Large intestine (tissue), 12 donors: ENCODE data around the gene MON1A. TPM values are rescaled to one million over a fixed set of nuclear protein-coding genes. Genes with fewer than 3 reads are reported as not detected.
A peak's percentile ranks its signal among the peaks of the same experiment; 100 is the strongest.

Experiments used
- DNase-seq, 2 donors: peaks; one replicate each; pipeline versions ENCODE4 v3.0.0 to v3.0.0-alpha.2; 2013
- H3K27ac ChIP-seq: one replicate; pipeline ENCODE4 v1.5.1; 2013; ENCODE audit warnings: low read length
- H3K27me3 ChIP-seq: 2 replicates; pipeline ENCODE4 v1.6.1; 2013; ENCODE audit warnings: low read length; ENCODE audit not compliant: control insufficient read depth, insufficient read depth
- H3K36me3 ChIP-seq: 2 replicates; pipeline ENCODE4 v1.6.1; 2013; ENCODE audit warnings: low read length; ENCODE audit not compliant: control insufficient read depth, insufficient read depth
- H3K4me1 ChIP-seq: one replicate; pipeline ENCODE4 v1.6.1; 2013; ENCODE audit warnings: low read length; ENCODE audit not compliant: control insufficient read depth, insufficient read depth
- H3K4me3 ChIP-seq: one replicate; pipeline ENCODE4 v1.5.1; 2013; ENCODE audit warnings: low read length
- H3K9me3 ChIP-seq: one replicate; pipeline ENCODE4 v1.6.1; 2013; ENCODE audit warnings: mild to moderate bottlenecking, low read depth, low read length, moderate library complexity; ENCODE audit not compliant: control insufficient read depth
- WGBS: methylation state at CpG from one replicate; pipeline ENCODE4 v1.1.5; 2013; ENCODE audit warnings: low lambda C conversion rate; ENCODE audit not compliant: insufficient coverage; 5-methylcytosine and 5-hydroxymethylcytosine counted together
- long read RNA-seq, 11 donors: transcript quantifications; one replicate each; lab custom pipeline, GENCODE V29; 2026
- polyA plus RNA-seq: library from polyadenylated mRNA; unstranded; fragments of 120-200 nt; gene quantifications from one replicate; pipeline ENCODE4 v1.2.1, GENCODE V29; 2013

The MON1A gene, protein sequence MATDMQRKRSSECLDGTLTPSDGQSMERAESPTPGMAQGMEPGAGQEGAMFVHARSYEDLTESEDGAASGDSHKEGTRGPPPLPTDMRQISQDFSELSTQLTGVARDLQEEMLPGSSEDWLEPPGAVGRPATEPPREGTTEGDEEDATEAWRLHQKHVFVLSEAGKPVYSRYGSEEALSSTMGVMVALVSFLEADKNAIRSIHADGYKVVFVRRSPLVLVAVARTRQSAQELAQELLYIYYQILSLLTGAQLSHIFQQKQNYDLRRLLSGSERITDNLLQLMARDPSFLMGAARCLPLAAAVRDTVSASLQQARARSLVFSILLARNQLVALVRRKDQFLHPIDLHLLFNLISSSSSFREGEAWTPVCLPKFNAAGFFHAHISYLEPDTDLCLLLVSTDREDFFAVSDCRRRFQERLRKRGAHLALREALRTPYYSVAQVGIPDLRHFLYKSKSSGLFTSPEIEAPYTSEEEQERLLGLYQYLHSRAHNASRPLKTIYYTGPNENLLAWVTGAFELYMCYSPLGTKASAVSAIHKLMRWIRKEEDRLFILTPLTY
- 19.5 TPM for polyA plus RNA-seq
- long read RNA-seq, donor 1, partial matches to known transcripts = 0 of 4 reads
- long read RNA-seq, donor 1, other reads (novel, unspliced or antisense) = 0 of 4 reads
- long read RNA-seq, donor 2, partial matches to known transcripts = 6 of 12 reads
- long read RNA-seq, donor 2, other reads (novel, unspliced or antisense) = 0 of 12 reads
- long read RNA-seq, donor 3 = 0 reads
- long read RNA-seq, donor 4, partial matches to known transcripts = 0 of 2 reads
- long read RNA-seq, donor 4, other reads (novel, unspliced or antisense) = 0 of 2 reads
- long read RNA-seq, donor 5, partial matches to known transcripts = 0 of 2 reads
- long read RNA-seq, donor 5, other reads (novel, unspliced or antisense) = 0 of 2 reads
- long read RNA-seq, donor 6, transcript MON1A-201 (6 exons, 2,370 nt) = major isoform, 6 of 7 reads
- long read RNA-seq, donor 6, partial matches to known transcripts = 0 of 7 reads
- long read RNA-seq, donor 6, other reads (novel, unspliced or antisense) = 0 of 7 reads
- long read RNA-seq, donor 7, partial matches to known transcripts = 0 of 1 reads
- long read RNA-seq, donor 7, other reads (novel, unspliced or antisense) = 0 of 1 reads
- long read RNA-seq, donor 8, transcript MON1A-201 (6 exons, 2,370 nt) = major isoform, 9 of 10 reads
- long read RNA-seq, donor 8, partial matches to known transcripts = 0 of 10 reads
- long read RNA-seq, donor 8, other reads (novel, unspliced or antisense) = 0 of 10 reads
- long read RNA-seq, donor 9, partial matches to known transcripts = 0 of 4 reads
- long read RNA-seq, donor 9, other reads (novel, unspliced or antisense) = 0 of 4 reads
- long read RNA-seq, donor 10, partial matches to known transcripts = 0 of 2 reads
- long read RNA-seq, donor 10, other reads (novel, unspliced or antisense) = 0 of 2 reads
- long read RNA-seq, donor 11, transcript MON1A-201 (6 exons, 2,370 nt) = major isoform, 5 of 5 reads
- long read RNA-seq, donor 11, partial matches to known transcripts = 0 of 5 reads
- long read RNA-seq, donor 11, other reads (novel, unspliced or antisense) = 0 of 5 reads

DNA sequence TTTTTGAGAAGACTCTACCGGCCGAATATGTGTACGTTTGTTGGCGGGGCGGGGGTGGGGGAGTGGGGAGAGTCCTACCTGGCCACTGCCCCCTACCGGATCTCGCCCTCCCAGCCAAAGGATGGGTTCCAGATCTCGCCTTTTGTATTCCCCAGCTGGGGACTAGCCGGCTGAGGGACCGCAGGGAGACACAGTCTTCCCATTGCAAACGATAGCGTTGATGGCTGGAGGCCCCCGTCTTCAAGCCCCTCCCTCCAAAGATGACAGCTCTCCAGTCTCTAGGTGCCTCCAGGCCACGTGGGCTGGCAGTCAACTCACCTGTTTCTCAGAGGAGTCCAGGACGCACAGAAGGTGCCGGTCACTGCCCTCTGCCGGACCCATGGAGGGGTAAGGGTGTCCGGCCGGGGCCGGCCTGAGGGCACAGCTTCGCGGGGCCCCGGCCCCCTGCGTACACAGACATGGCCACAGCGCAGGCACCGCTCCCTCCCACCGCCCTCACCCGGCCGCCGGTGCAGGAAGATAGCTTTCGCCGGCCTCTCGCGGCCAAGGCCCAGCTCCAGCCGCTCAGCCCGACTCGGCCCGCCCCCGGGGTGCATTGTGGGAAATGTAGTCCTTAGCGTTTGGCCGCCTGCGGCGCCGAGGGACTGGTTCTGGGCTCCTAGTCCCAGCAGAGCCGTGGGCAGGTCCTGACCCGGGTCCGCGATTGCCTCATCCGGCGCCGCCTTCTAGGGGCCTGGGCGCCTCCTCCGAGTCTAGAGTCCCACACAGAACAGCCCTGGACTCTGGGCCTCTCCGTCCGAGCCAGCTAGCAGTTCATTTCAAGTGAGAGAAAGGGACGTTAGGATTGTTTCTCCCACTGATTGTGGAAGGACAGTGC, at the start of gene MON1A:
TSS of gene MON1A (minus strand) at position 521 of the 877 bp plus-strand sequence. CDS start 16,465 bp downstream, outside the sequence.
- peak; percentile 96 to 98 for DNase-seq
- H3K27me3 ChIP-seq = no peaks in the 10 kb centered on the region
- no CpG with 5 or more reads among the region's 56 CpGs for WGBS
- peaks cover 50% of the 10 kb centered on the region for H3K4me1 ChIP-seq
- peak within 1 kb of the TSS; percentile 83 for H3K27ac ChIP-seq
- no peaks in the 10 kb centered on the region for H3K9me3 ChIP-seq
- peaks cover 2% of the 10 kb centered on the region for H3K36me3 ChIP-seq
- peak within 1 kb of the TSS; percentile 87 for H3K4me3 ChIP-seq

DNA sequence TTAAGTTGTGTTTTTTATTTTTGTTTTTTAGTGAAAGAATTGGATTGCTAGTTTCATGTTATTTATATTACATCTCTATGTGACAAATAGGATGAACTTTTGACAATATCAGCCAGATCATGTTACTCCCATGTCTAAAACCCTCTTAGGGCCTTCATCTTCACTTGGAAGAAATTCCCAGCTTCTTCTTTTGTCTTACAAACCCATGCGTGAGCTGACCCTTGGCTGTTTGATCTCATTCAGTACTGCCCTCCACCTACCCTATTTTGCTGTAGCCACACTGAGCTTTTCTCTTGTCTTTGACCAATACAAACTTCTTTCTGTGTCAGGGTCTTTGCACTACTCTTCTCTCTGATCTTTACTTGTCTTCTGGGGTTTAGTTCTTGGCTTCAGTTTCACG, 47.3 kb upstream of the MON1A start:
- 100% methylated on average over 2 of the region's 2 CpGs for whole genome bisulfite sequencing
- H3K4me1 ChIP-seq = no peaks in the 10 kb centered on the region
- peaks cover 35% of the 10 kb centered on the region for H3K36me3 ChIP-seq

DNA sequence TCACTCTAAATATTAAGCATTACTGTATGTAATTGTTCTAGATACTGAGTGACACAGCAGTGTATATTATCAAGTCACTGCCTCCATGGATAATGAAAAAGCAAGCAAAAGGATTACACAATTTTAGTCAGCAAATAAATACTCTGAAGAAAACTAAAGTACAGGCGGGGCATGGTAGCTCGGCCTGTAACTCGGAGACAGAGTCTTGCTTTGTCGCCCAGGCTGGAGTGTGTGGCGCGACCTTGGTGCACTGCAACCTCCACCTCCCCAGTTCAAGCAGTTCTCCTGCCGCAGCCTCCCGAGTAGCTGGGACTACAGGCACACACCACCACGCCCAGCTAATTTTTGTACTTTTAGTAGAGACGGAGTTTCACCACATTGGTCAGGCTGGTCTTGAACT, 43.0 kb upstream of the MON1A start:
- no peak for DNase-seq
- no peaks in the 10 kb centered on the region for H3K27me3 ChIP-seq

More for the DNA sequence above, 47.3 kb upstream of the MON1A start:
- no peak for DNase-seq
- H3K9me3 ChIP-seq = no peaks in the 10 kb centered on the region
- no peak overlapping the region for H3K27ac ChIP-seq
- no peak overlapping the region for H3K4me3 ChIP-seq
- no peaks in the 10 kb centered on the region for H3K27me3 ChIP-seq

DNA sequence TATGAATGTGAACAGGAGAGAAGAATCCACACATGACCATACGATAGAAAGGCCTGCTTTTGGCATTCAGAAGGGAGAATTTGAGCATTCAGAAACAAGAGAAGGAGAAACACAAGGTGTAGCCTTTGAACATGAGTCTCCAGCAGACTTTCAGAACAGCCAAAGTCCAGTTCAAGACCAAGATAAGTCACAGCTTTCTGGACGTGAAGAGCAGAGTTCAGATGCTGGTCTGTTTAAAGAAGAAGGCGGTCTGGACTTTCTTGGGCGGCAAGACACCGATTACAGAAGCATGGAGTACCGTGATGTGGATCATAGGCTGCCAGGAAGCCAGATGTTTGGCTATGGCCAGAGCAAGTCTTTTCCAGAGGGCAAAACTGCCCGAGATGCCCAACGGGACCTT, 38.7 kb upstream of the MON1A start:
- H3K4me3 ChIP-seq = no peak overlapping the region
- no peaks in the 10 kb centered on the region for H3K9me3 ChIP-seq
- H3K4me1 ChIP-seq = peaks cover 4% of the 10 kb centered on the region
- H3K36me3 ChIP-seq = peaks cover 26% of the 10 kb centered on the region
- peak overlapping the region; percentile 47 for H3K27ac ChIP-seq
- no CpG with 5 or more reads among the region's 8 CpGs for WGBS
- no peaks in the 10 kb centered on the region for H3K27me3 ChIP-seq
- DNase-seq = peak; percentile 45 to 60

More for the DNA sequence above, 43.0 kb upstream of the MON1A start:
- no CpG with 5 or more reads among the region's 10 CpGs for WGBS
- Histone ChIP-seq H3K27ac (no peak overlapping the region), H3K4me1 (peaks cover 4% of the 10 kb centered on the region), H3K4me3 (no peak overlapping the region), H3K9me3 (no peaks in the 10 kb centered on the region), H3K36me3 (peaks cover 24% of the 10 kb centered on the region)

DNA sequence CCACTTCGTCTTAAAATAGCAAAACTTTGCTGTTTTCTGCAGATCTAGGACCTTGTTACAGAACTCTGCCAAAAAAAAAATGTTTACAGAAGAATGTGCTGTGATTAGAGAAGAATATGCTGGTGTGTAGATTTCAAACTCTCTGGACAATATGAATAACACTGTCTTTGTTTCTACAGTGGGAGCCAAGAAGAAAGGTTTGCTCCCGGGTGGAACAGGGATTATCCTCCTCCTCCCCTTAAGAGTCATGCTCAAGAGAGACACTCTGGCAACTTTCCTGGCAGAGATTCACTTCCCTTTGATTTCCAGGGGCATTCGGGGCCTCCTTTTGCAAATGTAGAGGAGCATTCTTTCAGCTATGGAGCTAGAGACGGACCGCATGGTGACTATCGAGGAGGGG, 37.7 kb upstream of the MON1A start:
- Histone ChIP-seq H3K36me3 (peaks cover 19% of the 10 kb centered on the region), H3K27me3 (no peaks in the 10 kb centered on the region), H3K4me1 (peaks cover 4% of the 10 kb centered on the region), H3K9me3 (no peaks in the 10 kb centered on the region), H3K4me3 (no peak overlapping the region), H3K27ac (no peak overlapping the region)
- WGBS = 83% methylated on average over 1 of the region's 6 CpGs
- no peak for DNase-seq

DNA sequence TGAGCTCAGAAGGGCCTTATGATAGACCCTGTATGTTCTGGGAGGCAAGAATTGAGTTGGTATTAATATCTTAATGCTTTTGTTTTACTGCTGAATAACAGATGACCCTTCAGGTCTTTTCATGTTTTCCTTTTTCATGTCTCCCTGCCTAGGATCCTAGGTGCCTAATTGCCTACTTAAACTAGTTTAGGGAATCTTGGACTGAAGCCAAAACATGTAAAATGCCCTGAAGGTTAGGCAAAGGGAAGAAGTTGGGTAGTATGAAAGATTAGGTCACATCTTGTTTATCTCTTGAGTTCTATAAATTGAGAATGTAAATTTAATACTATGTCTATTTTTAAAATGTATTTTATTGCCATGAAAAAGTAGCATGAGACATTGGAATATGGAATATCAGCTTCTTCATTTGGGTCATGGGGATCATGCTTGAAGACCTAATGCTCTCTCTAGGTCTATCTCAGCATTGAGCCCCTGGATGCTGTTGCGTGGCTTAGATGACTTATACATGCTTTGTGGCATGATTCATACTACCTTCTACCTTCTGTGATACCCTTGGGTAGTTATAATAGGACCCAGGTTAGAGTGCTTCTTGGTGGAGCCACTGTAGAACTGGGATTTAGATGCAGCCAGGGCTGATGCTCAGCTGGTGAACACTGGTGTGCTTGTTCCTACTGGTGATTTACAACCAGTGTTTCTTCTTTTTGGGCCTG, 36.8 kb upstream of the MON1A start:
- H3K4me3 ChIP-seq = no peak overlapping the region
- no CpG with 5 or more reads among the region's 1 CpG for WGBS
- no peak overlapping the region for H3K27ac ChIP-seq
- H3K27me3 ChIP-seq = no peaks in the 10 kb centered on the region
- H3K4me1 ChIP-seq = peaks cover 4% of the 10 kb centered on the region
- H3K36me3 ChIP-seq = peaks cover 19% of the 10 kb centered on the region
- DNase-seq = no peak
- H3K9me3 ChIP-seq = no peaks in the 10 kb centered on the region

DNA sequence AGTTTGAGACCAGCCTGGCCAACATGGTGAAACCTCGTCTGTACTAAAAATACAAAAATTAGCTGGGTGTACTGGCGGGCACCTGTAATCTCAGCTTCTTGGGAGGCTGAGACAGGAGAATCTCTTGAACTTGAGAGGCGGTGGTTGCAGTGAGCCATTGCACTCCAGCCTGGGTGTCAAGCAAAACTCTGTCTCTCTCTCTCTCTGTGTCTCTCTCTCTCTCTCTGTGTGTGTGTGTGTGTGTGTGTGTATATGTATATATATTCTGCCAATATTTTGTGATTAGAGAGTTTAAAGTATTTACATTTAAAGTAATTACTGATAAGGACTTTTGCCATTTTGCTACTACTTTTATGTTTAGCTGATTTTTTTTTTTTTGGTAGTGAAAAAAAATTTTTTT, 26.0 kb upstream of the MON1A start:
- H3K4me1 ChIP-seq = no peaks in the 10 kb centered on the region
- WGBS = no CpG with 5 or more reads among the region's 3 CpGs

DNA sequence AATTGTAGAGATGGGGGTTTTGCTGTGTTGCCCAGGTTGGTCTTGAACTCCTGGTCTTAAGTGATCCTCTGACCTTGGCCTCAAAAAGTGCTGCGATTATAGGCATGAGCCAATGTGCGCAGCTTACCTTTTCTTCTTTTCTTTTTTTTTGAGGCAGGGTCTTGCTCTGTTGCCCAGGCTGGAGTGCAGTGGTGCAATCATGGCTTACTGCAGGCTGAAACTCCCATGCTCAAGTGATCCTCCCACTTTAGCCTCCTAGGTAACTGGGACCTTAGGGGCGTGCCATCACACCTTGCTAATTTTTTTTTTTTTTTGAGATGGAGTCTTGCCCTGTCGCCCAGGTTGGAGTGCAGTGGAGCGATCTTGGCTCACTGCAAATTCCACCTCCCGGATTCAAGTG, 23.3 kb upstream of the MON1A start:
- Histone ChIP-seq H3K9me3 (no peaks in the 10 kb centered on the region), H3K4me3 (no peak overlapping the region), H3K4me1 (no peaks in the 10 kb centered on the region), H3K27me3 (no peaks in the 10 kb centered on the region), H3K27ac (no peak overlapping the region), H3K36me3 (peaks cover 4% of the 10 kb centered on the region)
- no CpG with 5 or more reads among the region's 6 CpGs for WGBS
- no peak for DNase-seq

More for the DNA sequence above, 26.0 kb upstream of the MON1A start:
- Histone ChIP-seq H3K36me3 (peaks cover 4% of the 10 kb centered on the region), H3K27ac (no peak overlapping the region), H3K9me3 (no peaks in the 10 kb centered on the region), H3K4me3 (no peak overlapping the region), H3K27me3 (no peaks in the 10 kb centered on the region)
- DNase-seq = no peak
